Fibroblast of lung (primary cell): ENCODE data around the gene OR1N2. TPM values are rescaled to one million over a fixed set of nuclear protein-coding genes. Genes with fewer than 3 reads are reported as not detected.

Experiments used
- DNase-seq, 2 donors: peaks; one replicate each; pipeline versions ENCODE4 v3.0.0 to v3.0.0-alpha.2; 2010; ENCODE audit warnings: low read depth in 2 of 2
- H2AFZ ChIP-seq: 2 replicates; pipeline ENCODE4 v1.5.1; 2012; ENCODE audit warnings: low read length, control low read depth, inconsistent platforms
- H3K27ac ChIP-seq: 2 replicates; pipeline ENCODE4 v1.5.1; 2011; ENCODE audit warnings: low read length, control low read depth; ENCODE audit not compliant: insufficient read depth
- H3K27me3 ChIP-seq: 2 replicates; pipeline ENCODE4 v1.5.1; 2011; ENCODE audit warnings: mild to moderate bottlenecking, low read length; ENCODE audit not compliant: control insufficient read depth, insufficient read depth
- H3K36me3 ChIP-seq: 2 replicates; pipeline ENCODE4 v1.5.1; 2011; ENCODE audit warnings: low read length; ENCODE audit not compliant: control insufficient read depth, insufficient read depth
- H3K4me1 ChIP-seq: 2 replicates; pipeline ENCODE4 v1.5.1; 2011; ENCODE audit warnings: low read length; ENCODE audit not compliant: control insufficient read depth, insufficient read depth; ENCODE audit errors: extremely low read depth
- H3K4me2 ChIP-seq: 2 replicates; pipeline ENCODE4 v1.5.1; 2011; ENCODE audit warnings: low read length, control low read depth; ENCODE audit not compliant: insufficient read depth; ENCODE audit errors: extremely low read depth
- H3K4me3 ChIP-seq, 4 experiments: fragments of 200-600 bp in 1 of 4; sonication (generic) in 1 of 4; replicated peaks in 1 of 4; 2 replicates each; pipeline ENCODE4 v1.5.1; 2011 to 2016; ENCODE audit warnings: low read length in 4 of 4, low read depth in 3 of 4, mild to moderate bottlenecking in 3 of 4, control low read depth in 2 of 4, inconsistent platforms in 1 of 4, mixed read lengths in 1 of 4; ENCODE audit not compliant: insufficient read depth in 1 of 4; ENCODE audit errors: control extremely low read depth in 1 of 4
- H3K79me2 ChIP-seq: 2 replicates; pipeline ENCODE4 v1.5.1; 2012; ENCODE audit warnings: mild to moderate bottlenecking, low read length, inconsistent platforms; ENCODE audit not compliant: control insufficient read depth, insufficient read depth
- H3K9ac ChIP-seq: 2 replicates; pipeline ENCODE4 v1.5.1; 2011; ENCODE audit warnings: mild to moderate bottlenecking, low read length, control low read depth; ENCODE audit not compliant: insufficient read depth
- H3K9me3 ChIP-seq: 2 replicates; pipeline ENCODE4 v1.5.1; 2012; ENCODE audit warnings: low read depth, low read length; ENCODE audit not compliant: control insufficient read depth, insufficient read depth
- H4K20me1 ChIP-seq: 2 replicates; pipeline ENCODE4 v1.5.1; 2011; ENCODE audit warnings: low read length; ENCODE audit not compliant: control insufficient read depth, insufficient read depth; ENCODE audit errors: extremely low read depth
- EZH2 ChIP-seq: IDR thresholded peaks from 2 replicates; pipeline ENCODE4 v1.5.1; 2012; ENCODE audit warnings: low read length, control low read depth, mild to moderate bottlenecking; ENCODE audit errors: missing control alignments
- polyA plus RNA-seq, 2 donors: library from polyadenylated mRNA; depleted of rRNA in 1 of 2; stranded (reverse) in 1 of 2; unstranded in 1 of 2; fragments of >200 nt; gene quantifications; 2 replicates each; pipeline ENCODE4 v1.2.1, GENCODE V29; 2011 to 2012; ENCODE audit warnings: missing spikeins in 1 of 2
- total RNA-seq: library from RNA; depleted of rRNA; stranded (reverse); fragments of >200 nt; gene quantifications from 2 replicates; pipeline ENCODE4 v1.2.1, GENCODE V29; 2014
- TF ChIP-seq, protein P1 (sequence below), 2 donors: IDR thresholded peaks in 1 of 2; conservative IDR thresholded peaks in 1 of 2; 1 replicate in 1 of 2; 2 replicates in 1 of 2; pipeline ENCODE4 v1.5.1; 2011 to 2012; ENCODE audit warnings: low read length in 2 of 2, control low read depth in 1 of 2, inconsistent platforms in 1 of 2, low read depth in 1 of 2, mild to moderate bottlenecking in 1 of 2

OR1N2 gene
- total and polyA plus RNA-seq, 2 donors (not counting 1 experiment from before 2014, with no cell fraction given): not detected

DNA sequence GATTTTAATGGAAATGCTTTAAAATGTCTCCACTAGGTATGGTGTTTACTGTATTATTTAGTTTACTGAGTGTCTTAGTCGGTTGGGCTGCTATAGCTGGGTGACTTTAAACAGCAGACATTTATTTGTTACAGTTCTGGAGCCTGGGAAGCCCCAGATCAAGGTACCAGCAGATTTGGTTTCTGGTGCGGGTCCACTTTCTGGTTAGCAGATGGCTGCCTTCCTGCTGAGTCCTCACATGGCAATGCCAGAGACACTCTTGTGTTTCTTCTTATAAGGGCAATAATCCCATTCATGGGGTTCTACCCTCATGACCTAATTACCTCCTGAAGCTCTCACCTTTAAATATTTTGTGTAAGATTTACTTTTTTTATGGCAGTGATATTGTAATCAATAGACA lies 34.7 kb upstream of the OR1N2 start:
- Histone ChIP-seq H3K4me1 (no peaks in the 10 kb centered on the region), H3K9ac (no peak overlapping the region), H3K9me3 (no peaks in the 10 kb centered on the region), H3K4me3 (no peak overlapping the region), H3K79me2 (no peaks in the 10 kb centered on the region), H3K4me2 (no peak overlapping the region), H3K27ac (no peak overlapping the region), H2AFZ (no peak overlapping the region), H4K20me1 (no peaks in the 10 kb centered on the region), H3K36me3 (no peaks in the 10 kb centered on the region), H3K27me3 (no peaks in the 10 kb centered on the region)
- no peak for DNase-seq
- no peak for TF ChIP-seq EZH2
- TF ChIP-seq, protein P1, sequence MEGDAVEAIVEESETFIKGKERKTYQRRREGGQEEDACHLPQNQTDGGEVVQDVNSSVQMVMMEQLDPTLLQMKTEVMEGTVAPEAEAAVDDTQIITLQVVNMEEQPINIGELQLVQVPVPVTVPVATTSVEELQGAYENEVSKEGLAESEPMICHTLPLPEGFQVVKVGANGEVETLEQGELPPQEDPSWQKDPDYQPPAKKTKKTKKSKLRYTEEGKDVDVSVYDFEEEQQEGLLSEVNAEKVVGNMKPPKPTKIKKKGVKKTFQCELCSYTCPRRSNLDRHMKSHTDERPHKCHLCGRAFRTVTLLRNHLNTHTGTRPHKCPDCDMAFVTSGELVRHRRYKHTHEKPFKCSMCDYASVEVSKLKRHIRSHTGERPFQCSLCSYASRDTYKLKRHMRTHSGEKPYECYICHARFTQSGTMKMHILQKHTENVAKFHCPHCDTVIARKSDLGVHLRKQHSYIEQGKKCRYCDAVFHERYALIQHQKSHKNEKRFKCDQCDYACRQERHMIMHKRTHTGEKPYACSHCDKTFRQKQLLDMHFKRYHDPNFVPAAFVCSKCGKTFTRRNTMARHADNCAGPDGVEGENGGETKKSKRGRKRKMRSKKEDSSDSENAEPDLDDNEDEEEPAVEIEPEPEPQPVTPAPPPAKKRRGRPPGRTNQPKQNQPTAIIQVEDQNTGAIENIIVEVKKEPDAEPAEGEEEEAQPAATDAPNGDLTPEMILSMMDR (conservative IDR thresholded peaks at IDR 0.05 in 1 of 2, IDR thresholded peaks at IDR 0.05 in 1 of 2; ENCODE audit: low read depth in 1 of 2, low read length in 2 of 2): no peak

GRCh38 chr9:122518841-122519240 lies 34.1 kb upstream of the OR1N2 start, which contains the start of gene OR1J4:
Gene OR1J4, plus strand, starts transcription at chr9:122519141. Its CDS starts 0 bp downstream, at chr9:122519141.
- Histone ChIP-seq H3K27me3 (no peaks in the 10 kb centered on the region), H3K27ac (no peak within 1 kb of the TSS), H3K9me3 (no peaks in the 10 kb centered on the region), H3K79me2 (no peaks in the 10 kb centered on the region), H3K9ac (no peak within 1 kb of the TSS), H4K20me1 (no peaks in the 10 kb centered on the region), H3K4me2 (no peak within 1 kb of the TSS), H3K4me1 (no peaks in the 10 kb centered on the region), H2AFZ (no peak within 1 kb of the TSS), H3K36me3 (no peaks in the 10 kb centered on the region), H3K4me3 (no peak within 1 kb of the TSS)
- TF ChIP-seq, protein P1 (conservative IDR thresholded peaks at IDR 0.05 in 1 of 2, IDR thresholded peaks at IDR 0.05 in 1 of 2; ENCODE audit: low read depth in 1 of 2, low read length in 2 of 2): no peak
- no peak for TF ChIP-seq EZH2
- no peak for DNase-seq

- Histone ChIP-seq H3K36me3 (no peaks in the 10 kb centered on the region), H4K20me1 (no peaks in the 10 kb centered on the region), H3K9me3 (no peaks in the 10 kb centered on the region), H3K9ac (no peak overlapping the region), H3K4me2 (no peak overlapping the region), H3K4me1 (no peaks in the 10 kb centered on the region), H3K79me2 (no peaks in the 10 kb centered on the region), H3K4me3 (no peak overlapping the region), H3K27ac (no peak overlapping the region), H3K27me3 (no peaks in the 10 kb centered on the region), H2AFZ (no peak overlapping the region)
- TF ChIP-seq, protein P1 (conservative IDR thresholded peaks at IDR 0.05 in 1 of 2, IDR thresholded peaks at IDR 0.05 in 1 of 2; ENCODE audit: low read depth in 1 of 2, low read length in 2 of 2): no peak
- no peak for TF ChIP-seq EZH2
- DNase-seq: no peak
Observed at GRCh38 chr9:122519376-122519775, 33.5 kb upstream of the OR1N2 start.
